NCI-H2107 treated with DMSO at 0.1 percent for 48 hours (cell line): ENCODE data around the gene STAU1.

Source experiments
- DNase-seq: peaks from one replicate; lab custom pipeline; 2025; ENCODE audit not compliant: unreplicated experiment; lab: John Stamatoyannopoulos, UW

The STAU1 gene

DNA sequence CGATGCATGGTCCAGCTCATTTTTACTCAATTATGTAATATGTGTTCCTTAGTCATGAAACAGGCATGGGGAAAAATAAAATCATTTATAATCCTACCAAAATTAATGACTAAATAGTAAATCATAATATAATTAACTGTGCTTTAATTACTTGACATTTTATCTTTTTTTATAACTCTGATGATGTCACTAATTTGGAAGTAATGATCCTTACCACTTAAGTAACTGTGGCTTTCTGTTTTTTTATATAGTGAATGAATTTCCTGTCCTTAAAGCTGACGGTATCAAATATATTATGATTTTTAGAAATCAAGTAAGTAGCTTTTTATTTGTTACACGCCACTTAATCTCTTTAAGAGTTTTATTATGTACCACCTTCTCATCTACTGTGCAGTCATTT is 109.8 kb downstream of the STAU1 start:
- DNase-seq = no peak

DNA sequence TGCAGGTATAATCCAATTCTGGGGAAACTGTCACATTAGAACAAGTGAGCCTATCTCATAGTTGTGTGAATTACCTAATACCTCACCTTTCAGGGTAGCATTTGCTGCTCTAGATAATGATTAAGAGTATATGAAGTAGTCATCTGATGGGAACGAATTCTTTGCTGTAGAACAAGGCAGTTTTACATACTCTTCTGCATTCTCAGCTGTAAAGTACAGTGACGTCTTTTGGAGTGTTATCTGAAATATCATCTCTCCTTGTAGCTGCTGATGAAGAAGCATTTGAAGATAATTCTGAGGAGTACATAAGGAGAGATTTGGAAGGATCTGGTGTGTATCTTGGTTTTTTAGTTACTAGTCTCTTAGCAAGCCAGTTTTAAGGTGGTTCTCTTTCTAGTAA is 113.6 kb downstream of the STAU1 start:
- no peak for DNase-seq
